ENCODE measurements around the gene ZC3H13. TPM values are rescaled to one million over a fixed set of nuclear protein-coding genes. Genes with fewer than 3 reads are reported as not detected.

The ZC3H13 gene
- total and polyA plus RNA-seq, 2 donors (not counting 1 experiment from before 2014, with no cell fraction given) = 4.8 to 65.7 TPM

GRCh38 chr13:46059405-46059804 lies 6.9 kb upstream of the ZC3H13 start:
- Mint-ChIP-seq H3K4me3 (no peak overlapping the region), H3K27me3 (peaks cover 3% of the 10 kb centered on the region), H3K9me3 (ENCODE audit: insufficient read depth) (peaks cover 2% of the 10 kb centered on the region), H3K27ac (no peak overlapping the region), H3K4me1 (no peaks in the 10 kb centered on the region)
- DNase-seq (no peak), ATAC-seq (ENCODE audit: low read depth) (no peak)
- Histone ChIP-seq H3K36me3 (replicated peaks in 1 of 2; ENCODE audit: control extremely low read depth in 1 of 2, control insufficient read depth in 1 of 2, extremely low read depth in 1 of 2, insufficient read depth in 2 of 2, low read length in 1 of 2) (no peaks in the 10 kb centered on the region), H3K4me3 (ENCODE audit: control extremely low read depth in 1 of 5, extremely low read depth in 1 of 5, insufficient read depth in 1 of 5, low read depth in 2 of 5, low read length in 4 of 5) (no peak overlapping the region), H3K27me3 (replicated peaks in 1 of 4; ENCODE audit: control extremely low read depth in 1 of 4, control insufficient read depth in 3 of 4, insufficient read depth in 4 of 4, low read length in 3 of 4) (peaks cover 0 to 3% (median 0%) of the 10 kb centered on the region in 4 experiments), H3K4me1 (ENCODE audit: control insufficient read depth in 2 of 2, insufficient read depth in 2 of 2, low read length in 2 of 2) (no peaks in the 10 kb centered on the region), H3K9me3 (ENCODE audit: control extremely low read depth in 1 of 3, control insufficient read depth in 2 of 3, insufficient read depth in 1 of 3, low read length in 2 of 3) (no peaks in the 10 kb centered on the region), H3K4me2 (replicated peaks; ENCODE audit: low read depth, low read length, poor library complexity, severe bottlenecking) (no peak overlapping the region), H3K79me2 (ENCODE audit: control insufficient read depth, insufficient read depth, low read length) (no peaks in the 10 kb centered on the region), H2AFZ (ENCODE audit: insufficient read depth, low read depth, low read length, poor library complexity, severe bottlenecking) (no peak overlapping the region), H3K27ac (ENCODE audit: low read length in 2 of 2) (no peak overlapping the region), H4K20me1 (ENCODE audit: control insufficient read depth, insufficient read depth, low read length, poor library complexity, severe bottlenecking) (no peaks in the 10 kb centered on the region), H3K9ac (ENCODE audit: low read length) (no peak overlapping the region)
- ChIA-PET POLR2A (no interaction called here), CTCF (no interaction called here)
- intact Hi-C loops (cut with micrococcal nuclease) = loop anchor here (10.0 kb wide), 3 partner anchors 595 to 1945 kb away; partner anchors contain the start of genes COG3, SUCLA2 and TSC22D1
- no peak for TF ChIP-seq CTCF (IDR thresholded peaks at IDR 0.05)
- no peak for TF ChIP-seq EZH2 (IDR thresholded peaks at IDR 0.05; ENCODE audit: borderline replicate concordance, insufficient read depth, low read depth, low read length, poor library complexity, severe bottlenecking)

- H3K27ac ChIP-seq (ENCODE audit: low read length in 2 of 2) = no peak overlapping the region
- POLR2A ChIA-PET = no interaction called here
- Mint-ChIP-seq H3K27ac (no peak overlapping the region), H3K9me3 (ENCODE audit: insufficient read depth) (no peaks in the 10 kb centered on the region), H3K4me3 (no peak overlapping the region), H3K27me3 (peaks cover 6% of the 10 kb centered on the region), H3K4me1 (peaks cover 3% of the 10 kb centered on the region)
- H3K4me3 ChIP-seq (ENCODE audit: control extremely low read depth in 1 of 5, extremely low read depth in 1 of 5, insufficient read depth in 1 of 5, low read depth in 2 of 5, low read length in 4 of 5) = no peak overlapping the region
- H4K20me1 ChIP-seq (ENCODE audit: control insufficient read depth, insufficient read depth, low read length, poor library complexity, severe bottlenecking) = no peaks in the 10 kb centered on the region
- intact Hi-C loops (cut with micrococcal nuclease) = loop anchor here (10.0 kb wide), 3 partner anchors 593 to 1947 kb away; partner anchors contain the start of genes COG3, SUCLA2 and TSC22D1
- peaks cover 3 to 4% of the 10 kb centered on the region in 2 donors for H3K4me1 ChIP-seq (ENCODE audit: control insufficient read depth in 2 of 2, insufficient read depth in 2 of 2, low read length in 2 of 2)
- no peak overlapping the region for H3K4me2 ChIP-seq (replicated peaks; ENCODE audit: low read depth, low read length, poor library complexity, severe bottlenecking)
- ATAC-seq (ENCODE audit: low read depth) (no peak), DNase-seq (no peak)
- no peak overlapping the region for H3K9ac ChIP-seq (ENCODE audit: low read length)
- H2AFZ ChIP-seq (ENCODE audit: insufficient read depth, low read depth, low read length, poor library complexity, severe bottlenecking) = no peak overlapping the region
- H3K36me3 ChIP-seq (replicated peaks in 1 of 2; ENCODE audit: control extremely low read depth in 1 of 2, control insufficient read depth in 1 of 2, extremely low read depth in 1 of 2, insufficient read depth in 2 of 2, low read length in 1 of 2) = no peaks in the 10 kb centered on the region
- no peaks in the 10 kb centered on the region for H3K79me2 ChIP-seq (ENCODE audit: control insufficient read depth, insufficient read depth, low read length)
- TF ChIP-seq EZH2 (IDR thresholded peaks at IDR 0.05; ENCODE audit: borderline replicate concordance, insufficient read depth, low read depth, low read length, poor library complexity, severe bottlenecking) (no peak), CTCF (IDR thresholded peaks at IDR 0.05) (no peak)
- no CpG with 5 or more reads among the region's 3 CpGs for WGBS (ENCODE audit: insufficient coverage)
- H3K9me3 ChIP-seq (ENCODE audit: control extremely low read depth in 1 of 3, control insufficient read depth in 2 of 3, insufficient read depth in 1 of 3, low read length in 2 of 3) = no peaks in the 10 kb centered on the region
- CTCF ChIA-PET = no interaction called here
- peaks cover 0 to 3% (median 0%) of the 10 kb centered on the region in 4 experiments for H3K27me3 ChIP-seq (replicated peaks in 1 of 4; ENCODE audit: control extremely low read depth in 1 of 4, control insufficient read depth in 3 of 4, insufficient read depth in 4 of 4, low read length in 3 of 4)
Measured at GRCh38 chr13:46058268-46058667, 5.7 kb upstream of the ZC3H13 start.

Measured in B cell (primary cell).